K562 (cell line): ENCODE measurements around the gene SNX30. TPM values are rescaled to one million over a fixed set of nuclear protein-coding genes. Genes with fewer than 3 reads are reported as not detected.

Source experiments
- ATAC-seq: fragments of 200-7000 bp; cut with Tn5 transposase; 3 replicates; pipeline ENCODE4 v1.9.1; 2020; ENCODE audit warnings: moderate library complexity
- BruUV-seq: library from RNA; stranded (reverse); fragments of 400-500 nt; replicated peaks from 2 replicates; lab custom pipeline; 2021; lab: Mats Ljungman, UMichigan
- CTCF ChIA-PET: fragments of 300-600 bp; formaldehyde crosslinking; extraction: SDS; loops from one replicate; lab custom pipeline; 2021; ENCODE audit warnings: low intra/inter-chr PET ratio; lab: Yijun Ruan, JAX
- POLR2A ChIA-PET: fragments of 300-600, 350-650 bp; sonication (Branson Sonifier 250); formaldehyde crosslinking; extraction: SDS; loops from one replicate; lab custom pipeline; 2021; ENCODE audit warnings: antibody characterized with exemption, inconsistent platforms; lab: Yijun Ruan, JAX
- DNase-seq, 4 experiments: peaks; one replicate each; pipeline versions ENCODE4 v3.0.0 to v3.0.0-alpha.2; 2011 to 2018; ENCODE audit warnings: low spot score in 3 of 4, mixed read lengths in 3 of 4; ENCODE audit errors: extremely low read depth in 1 of 4
- FAIRE-seq: peaks from 2 replicates; lab custom pipeline; 2011; peaks lifted over from hg19 to GRCh38; lab: Jason Lieb, UNC
- H2AFZ ChIP-seq: 2 replicates; pipeline ENCODE4 v1.6.0; 2011; ENCODE audit warnings: low read depth, low read length, control low read depth, inconsistent platforms
- H3K27ac ChIP-seq: fragments of 200-600 bp; 3 replicates; pipeline ENCODE4 v1.8.0; 2011; ENCODE audit warnings: low read depth, mild to moderate bottlenecking, control low read depth, inconsistent platforms, low read length, moderate library complexity, mixed read lengths; ENCODE audit errors: extremely low read depth
- H3K27me3 ChIP-seq, 2 experiments: fragments of 300-600 bp in 1 of 2; 2 replicates in 1 of 2; 3 replicates in 1 of 2; pipeline versions ENCODE4 v1.6.0 to v1.8.0; 2011; ENCODE audit warnings: inconsistent platforms in 2 of 2, low read length in 2 of 2, mild to moderate bottlenecking in 1 of 2, mixed read lengths in 1 of 2, moderate library complexity in 1 of 2; ENCODE audit not compliant: control insufficient read depth in 2 of 2, insufficient read depth in 2 of 2
- H3K36me3 ChIP-seq: fragments of 300-600 bp; 3 replicates; pipeline ENCODE4 v1.8.0; 2011; ENCODE audit warnings: mild to moderate bottlenecking, low read length, inconsistent platforms; ENCODE audit not compliant: control insufficient read depth, insufficient read depth
- H3K4me1 ChIP-seq, 2 experiments: fragments of 200-600 bp in 1 of 2; replicated peaks in 1 of 2; 2 replicates in 1 of 2; 3 replicates in 1 of 2; pipeline versions ENCODE4 v1.5.1 to v1.8.0; 2011; ENCODE audit warnings: inconsistent platforms in 2 of 2, low read length in 2 of 2, mild to moderate bottlenecking in 1 of 2, mixed read lengths in 1 of 2, moderate library complexity in 1 of 2; ENCODE audit not compliant: control insufficient read depth in 2 of 2, insufficient read depth in 2 of 2
- H3K4me2 ChIP-seq: 2 replicates; pipeline ENCODE4 v1.6.1; 2011; ENCODE audit warnings: low read length, control low read depth, inconsistent platforms, mixed read lengths; ENCODE audit not compliant: insufficient read depth
- H3K4me3 ChIP-seq: fragments of 200-600 bp; sonication (generic), shearing (Covaris generic); 2 replicates; pipeline ENCODE4 v1.5.1; 2016; ENCODE audit warnings: control low read depth, inconsistent platforms
- H3K79me2 ChIP-seq: fragments of 200-600 bp; 3 replicates; pipeline ENCODE4 v1.8.0; 2011; ENCODE audit warnings: low read length, inconsistent platforms; ENCODE audit not compliant: control insufficient read depth, insufficient read depth
- H3K9ac ChIP-seq, 2 experiments: 2 replicates each; pipeline versions ENCODE4 v1.6.0 to v1.6.1; 2011; ENCODE audit warnings: low read depth in 2 of 2, low read length in 2 of 2, control low read depth in 1 of 2, inconsistent platforms in 1 of 2, mild to moderate bottlenecking in 1 of 2, mixed read lengths in 1 of 2; ENCODE audit not compliant: insufficient read depth in 1 of 2
- H3K9me1 ChIP-seq: one replicate; pipeline ENCODE4 v1.6.0; 2011; ENCODE audit warnings: inconsistent platforms, mild to moderate bottlenecking, low read length, moderate library complexity; ENCODE audit not compliant: control insufficient read depth, insufficient read depth
- H3K9me3 ChIP-seq: replicated peaks from 2 replicates; pipeline ENCODE4 v1.5.1; 2011; ENCODE audit warnings: low read depth, low read length, inconsistent platforms; ENCODE audit not compliant: control insufficient read depth, insufficient read depth
- H4K20me1 ChIP-seq: replicated peaks from 2 replicates; pipeline ENCODE4 v1.6.1; 2011; ENCODE audit warnings: low read length, inconsistent platforms, mixed read lengths; ENCODE audit not compliant: control insufficient read depth, insufficient read depth
- CBFA2T3 ChIP-seq: fragments of 450-650 bp; IDR thresholded peaks from 2 replicates; pipeline ENCODE4 v1.6.1; 2017
- CREM ChIP-seq: IDR thresholded peaks from 2 replicates; pipeline ENCODE4 v1.6.1; 2014; ENCODE audit warnings: antibody characterized with exemption, low read depth
- EGR1 ChIP-seq: fragments of 450-650 bp; conservative IDR thresholded peaks from 2 replicates; pipeline ENCODE4 v1.6.1; 2017; ENCODE audit warnings: mild to moderate bottlenecking
- GABPA ChIP-seq: fragments of 200-800 bp; sonication (Bioruptor generic); conservative IDR thresholded peaks from 2 replicates; pipeline ENCODE4 v1.6.1; 2016; ENCODE audit warnings: low read depth, missing genetic modification characterization, missing compliant biosample characterization
- HMGN3 ChIP-seq: IDR thresholded peaks from 2 replicates; pipeline ENCODE4 v1.6.1; 2011; ENCODE audit warnings: borderline replicate concordance, low read depth, mild to moderate bottlenecking, mixed read lengths, low read length; ENCODE audit not compliant: insufficient read length; ENCODE audit errors: extremely low read depth
- LEF1 ChIP-seq: fragments of 450-650 bp; IDR thresholded peaks from 2 replicates; pipeline ENCODE4 v1.6.1; 2016; ENCODE audit warnings: mild to moderate bottlenecking
- MAX ChIP-seq: sonication (generic); formaldehyde crosslinking; IDR thresholded peaks from 2 replicates; pipeline ENCODE4 v1.9.0; 2022; ENCODE audit warnings: mild to moderate bottlenecking, missing genetic modification reagents
- MXD1 ChIP-seq: fragments of 250-450 bp; sonication (Bioruptor Pico); IDR thresholded peaks from 2 replicates; pipeline ENCODE4 v1.8.0; 2021; ENCODE audit warnings: borderline replicate concordance, mild to moderate bottlenecking, moderate library complexity; ENCODE audit not compliant: poor library complexity, severe bottlenecking
- NFATC3 ChIP-seq: fragments of 450-650 bp; IDR thresholded peaks from 2 replicates; pipeline ENCODE4 v1.6.1; 2017; ENCODE audit warnings: mild to moderate bottlenecking
- POLR3G ChIP-seq: IDR thresholded peaks from 2 replicates; pipeline ENCODE4 v1.6.1; 2011; ENCODE audit not compliant: insufficient read length, insufficient replicate concordance; ENCODE audit errors: extremely low read depth
- PTTG1 ChIP-seq: fragments of 450-650 bp; IDR thresholded peaks from 2 replicates; pipeline ENCODE4 v1.6.1; 2016; ENCODE audit warnings: low read depth, mild to moderate bottlenecking, missing genetic modification characterization, missing compliant biosample characterization
- RB1 ChIP-seq: fragments of 450-650 bp; IDR thresholded peaks from 2 replicates; pipeline ENCODE4 v1.6.1; 2017; ENCODE audit warnings: low read depth, mild to moderate bottlenecking
- TEAD4 ChIP-seq, 2 experiments: sonication (generic) in 1 of 2; formaldehyde crosslinking in 1 of 2; IDR thresholded peaks; 2 replicates each; pipeline versions ENCODE4 v1.6.1 to v1.8.0; 2012 to 2022; ENCODE audit warnings: borderline replicate concordance in 1 of 2, inconsistent platforms in 1 of 2, low read length in 1 of 2, mild to moderate bottlenecking in 1 of 2, missing genetic modification reagents in 1 of 2
- U2AF2 ChIP-seq: fragments of 200-400 bp; formaldehyde crosslinking; optimal IDR thresholded peaks from 2 replicates; pipeline ENCODE3; 2017; ENCODE audit warnings: low read depth, mild to moderate bottlenecking, low read length
- ZKSCAN1 ChIP-seq: fragments of 150-350 bp; IDR thresholded peaks from 2 replicates; pipeline ENCODE4 v1.6.1; 2016; ENCODE audit warnings: low read depth, low read length
- ZKSCAN3 ChIP-seq: fragments of 250-450 bp; sonication (Bioruptor Pico); IDR thresholded peaks from 2 replicates; pipeline ENCODE4 v1.4.0; 2020
- ZNF232 ChIP-seq: sonication (generic); formaldehyde crosslinking; IDR thresholded peaks from 2 replicates; pipeline ENCODE4 v1.8.0; 2022; ENCODE audit warnings: mild to moderate bottlenecking, missing genetic modification reagents
- ZNF408 ChIP-seq: fragments of 250-450 bp; sonication (Bioruptor Pico); IDR thresholded peaks from 2 replicates; pipeline ENCODE4 v1.4.0; 2020; ENCODE audit warnings: low read depth, mild to moderate bottlenecking, moderate library complexity
- WGBS: fragments of 100-300 bp; shearing (Covaris generic); methylation state at CpG from one replicate; pipeline ENCODE4 v1.1.6; 2016; ENCODE audit warnings: low coverage, mixed read lengths; ENCODE audit not compliant: insufficient coverage; ENCODE audit errors: missing lambda C conversion rate; 5-methylcytosine and 5-hydroxymethylcytosine counted together
- in situ Hi-C: fragments of 300-500 bp; cut with MboI; formaldehyde crosslinking; loops from 4 replicates; pipeline ENCODE4 v1.15.0; 2018; ENCODE audit warnings: inconsistent platforms, mixed read lengths
- intact Hi-C: fragments of 100-400 bp; cut with micrococcal nuclease; formaldehyde crosslinking; loops from 2 replicates; pipeline ENCODE4 v1.14.2; 2022
- polyA plus RNA-seq, 8 experiments: library from polyadenylated mRNA; depleted of rRNA in 4 of 8; stranded (reverse) in 5 of 8; unstranded in 3 of 8; fragments of >200 nt; fragmentation: Nextera tagmentation in 2 of 8; fragmentation: Illumina TruSeq in 1 of 8; extraction: Ambion mirVana in 2 of 8; extraction: Trizol in 1 of 8; gene quantifications; 2 replicates each; pipeline versions ENCODE4 v1.2.1 to v1.2.3, GENCODE V29; 2011 to 2014; ENCODE audit warnings: inconsistent platforms in 1 of 8, missing spikeins in 1 of 8
- total RNA-seq, 7 experiments: library from RNA; depleted of rRNA in 6 of 7; stranded (reverse); fragments of >200 nt in 6 of 7; fragmentation: Illumina TruSeq in 2 of 7; extraction: Trizol in 2 of 7; gene quantifications; 2 replicates each; pipeline versions ENCODE4 v1.2.1 to v1.2.3, GENCODE V29; 2011 to 2021; ENCODE audit warnings: low replicate concordance in 1 of 7

Gene SNX30
- total and polyA plus RNA-seq, 9 of the 15 experiments (the other 6 are each of a cell fraction or from before 2014, with no cell fraction given), result 0.76 to 5.9 (median 3.3) TPM

GRCh38 chr9:112861638-112862555 lies 111.3 kb downstream of the SNX30 start:
- peak overlapping the region in 1 of 2 experiments; percentile 40; a peak in 1 of 4 replicates for H3K9ac ChIP-seq
- ATAC-seq (peak; percentile 43), DNase-seq (peak in 1 of 4 experiments; percentile 39), FAIRE-seq (no peak)
- TF ChIP-seq GABPA (tag), result 0 out of 2 replicates have a peak, but pooled peaks have one; percentile 28
- TF ChIP-seq ZKSCAN1, result no peak
- no peak for TF ChIP-seq MAX (CRISPR knock-in tag)
- TF ChIP-seq ZNF232 (CRISPR knock-in tag), result no peak
- no peak for TF ChIP-seq LEF1
- no peak for TF ChIP-seq POLR3G
- TF ChIP-seq CBFA2T3, result 0 out of 2 replicates have a peak, but pooled peaks have one; percentile 14
- TF ChIP-seq ZKSCAN3 (CRISPR knock-in tag), result no peak
- TF ChIP-seq HMGN3, result no peak
- TF ChIP-seq U2AF2, result no peak
- TF ChIP-seq MXD1 (CRISPR knock-in tag), result no peak
- 0 out of 2 replicates have a peak, but pooled peaks have one; percentile 11 for TF ChIP-seq TEAD4 (IDR thresholded peaks at IDR 0.05; ENCODE audit: low read length)
- TF ChIP-seq TEAD4 (CRISPR knock-in tag; IDR thresholded peaks at IDR 0.05; ENCODE audit: borderline replicate concordance), result no peak
- 0 out of 2 replicates have a peak, but pooled peaks have one; percentile 55 for TF ChIP-seq EGR1
- no peak for TF ChIP-seq CREM
- no peak for TF ChIP-seq NFATC3
- no peak for TF ChIP-seq ZNF408 (CRISPR knock-in tag)
- no peak for TF ChIP-seq RB1
- no peak for TF ChIP-seq PTTG1 (tag)
- peaks cover 7 to 11% of the 10 kb centered on the region in 2 experiments; a peak in 4 of 5 replicates for H3K4me1 ChIP-seq
- no peak overlapping the region for H3K27ac ChIP-seq
- no peak overlapping the region for H3K4me3 ChIP-seq
- peak overlapping the region; percentile 53; the same call in 1 of the 2 replicates for H2AFZ ChIP-seq
- no TSS peak for BruUV-seq
- no peaks in the 10 kb centered on the region for H3K9me3 ChIP-seq
- H4K20me1 ChIP-seq, result no peaks in the 10 kb centered on the region
- no peaks in the 10 kb centered on the region for H3K36me3 ChIP-seq
- H3K27me3 ChIP-seq, result no peaks in the 10 kb centered on the region
- in situ Hi-C loops, result no loop called here
- no peaks in the 10 kb centered on the region for H3K79me2 ChIP-seq
- POLR2A ChIA-PET, result no interaction called here
- intact Hi-C loops, result no loop called here
- peak overlapping the region; percentile 48; the same call in 1 of the 2 replicates for H3K4me2 ChIP-seq
- no peaks in the 10 kb centered on the region for H3K9me1 ChIP-seq
- CTCF ChIA-PET, result no interaction called here
- WGBS, result 28% methylated on average over 18 of the region's 19 CpGs
